Thymus (tissue), 11 donors: ENCODE measurements around the gene QRICH2. TPM values are rescaled to one million over a fixed set of nuclear protein-coding genes. Genes with fewer than 3 reads are reported as not detected.

Experiments used
- DNase-seq, 9 donors: peaks; one replicate each; pipeline ENCODE4 v3.0.0-alpha.2; 2013; ENCODE audit warnings: low spot score in 9 of 9, low read depth in 6 of 9, missing footprints in 1 of 9
- H3K27ac ChIP-seq, 2 donors: one replicate each; pipeline ENCODE4 v1.5.1; 2013; ENCODE audit warnings: control low read depth in 1 of 2, low read depth in 1 of 2, low read length in 1 of 2, mild to moderate bottlenecking in 1 of 2, moderate library complexity in 1 of 2
- H3K27me3 ChIP-seq, 2 donors: one replicate each; pipeline ENCODE4 v1.5.1; 2013; ENCODE audit warnings: low read length in 1 of 2; ENCODE audit not compliant: control insufficient read depth in 2 of 2, insufficient read depth in 1 of 2
- H3K36me3 ChIP-seq, 2 donors: one replicate each; pipeline ENCODE4 v1.5.1; 2013; ENCODE audit warnings: low read length in 1 of 2, mild to moderate bottlenecking in 1 of 2, moderate library complexity in 1 of 2; ENCODE audit not compliant: control insufficient read depth in 2 of 2, insufficient read depth in 2 of 2
- H3K4me1 ChIP-seq, 2 donors: one replicate each; pipeline ENCODE4 v1.5.1; 2013; ENCODE audit warnings: low read length in 2 of 2; ENCODE audit not compliant: control insufficient read depth in 2 of 2, insufficient read depth in 2 of 2
- H3K4me3 ChIP-seq, 2 donors: one replicate each; pipeline ENCODE4 v1.5.1; 2013; ENCODE audit warnings: low read length in 2 of 2, control low read depth in 1 of 2, mild to moderate bottlenecking in 1 of 2
- H3K9me3 ChIP-seq, 2 donors: one replicate each; pipeline ENCODE4 v1.5.1; 2013; ENCODE audit warnings: low read length in 1 of 2, mild to moderate bottlenecking in 1 of 2; ENCODE audit not compliant: control insufficient read depth in 2 of 2, insufficient read depth in 1 of 2
- whole genome bisulfite sequencing: extraction: QIAGEN DNeasy Blood & Tissue Kit; methylation state at CpG from one replicate; pipeline ENCODE4 v1.1.7; 2013; 5-methylcytosine and 5-hydroxymethylcytosine counted together
- polyA plus RNA-seq: library from polyadenylated mRNA; stranded (reverse); fragments of 200-250 nt; gene quantifications from one replicate; pipeline ENCODE4 v1.2.3, GENCODE V29; 2013
- total RNA-seq: library from RNA; stranded (reverse); fragments of 120-200 nt; gene quantifications from one replicate; pipeline ENCODE4 v1.2.4, GENCODE V29; 2013
- donor health status: healthy.

The QRICH2 gene
- total and polyA plus RNA-seq, 2 donors: 1.1 to 7.3 TPM

DNA sequence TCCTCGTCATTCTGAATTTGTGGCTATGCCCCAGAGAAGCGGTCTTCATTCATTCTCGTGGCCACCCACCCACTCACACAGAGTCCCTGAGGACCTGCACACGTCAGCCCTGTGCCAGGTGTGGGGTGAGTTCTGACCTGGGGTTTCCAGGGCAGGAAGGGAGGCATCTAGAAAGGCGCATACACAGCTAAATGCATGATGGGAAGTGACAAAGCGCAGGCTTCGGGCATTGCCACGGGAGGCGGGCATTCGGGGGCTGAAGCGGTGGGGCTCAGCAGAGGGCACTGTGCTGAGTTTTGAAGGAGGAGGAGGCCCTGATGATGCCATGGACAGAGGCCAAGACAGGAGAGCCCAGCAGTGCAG, 32.0 kb downstream of the QRICH2 start:
- 93% methylated on average over 11 of the region's 11 CpGs for WGBS
- no peaks in the 10 kb centered on the region for H3K9me3 ChIP-seq
- peaks cover under 1 to 2% of the 10 kb centered on the region in 2 donors for H3K36me3 ChIP-seq
- no peaks in the 10 kb centered on the region for H3K27me3 ChIP-seq
- peaks cover 20 to 37% of the 10 kb centered on the region in 2 donors for H3K4me1 ChIP-seq
- H3K4me3 ChIP-seq: no peak overlapping the region
- no peak for DNase-seq
- no peak overlapping the region for H3K27ac ChIP-seq

DNA sequence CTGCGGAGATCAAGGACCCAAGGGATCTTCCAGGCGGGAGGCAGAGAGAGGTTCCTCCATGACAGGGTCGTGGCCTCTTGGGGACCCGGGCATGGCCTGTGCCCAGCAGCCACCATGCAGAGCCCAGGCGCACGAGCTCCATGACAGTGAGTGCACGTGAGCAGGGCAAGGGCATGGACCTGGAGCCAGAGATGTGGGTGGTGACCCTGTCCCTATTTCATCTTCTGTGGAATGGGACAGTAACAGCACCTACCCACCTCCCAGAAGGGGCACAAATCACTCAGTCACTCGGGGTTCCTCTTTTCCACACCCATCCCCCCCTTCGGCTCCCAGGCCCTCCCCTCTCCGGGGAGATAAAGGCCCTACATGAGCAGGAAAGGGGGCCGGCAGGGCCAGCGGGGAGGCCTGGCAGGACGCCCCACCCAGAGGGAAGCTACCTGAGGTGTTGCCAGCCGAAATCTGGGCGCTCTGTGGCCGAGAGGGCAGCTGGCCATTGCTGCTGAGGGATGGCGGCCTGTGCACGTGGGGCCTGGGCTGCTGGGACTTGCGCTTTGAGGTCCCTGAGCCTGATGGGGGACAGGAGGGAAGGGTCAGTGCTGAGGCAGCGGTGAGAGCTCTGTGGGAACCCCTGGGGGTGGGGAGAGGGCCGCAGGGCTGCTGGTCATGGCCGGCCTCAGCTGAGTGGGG, 32.6 kb downstream of the QRICH2 start:
- H3K27ac ChIP-seq: no peak overlapping the region
- no peaks in the 10 kb centered on the region for H3K9me3 ChIP-seq
- peaks cover 20 to 42% of the 10 kb centered on the region in 2 donors for H3K4me1 ChIP-seq
- no peaks in the 10 kb centered on the region for H3K27me3 ChIP-seq
- WGBS: 95% methylated on average over 22 of the region's 22 CpGs
- H3K36me3 ChIP-seq: peaks cover 5 to 8% of the 10 kb centered on the region in 2 donors
- no peak overlapping the region for H3K4me3 ChIP-seq
- no peak for DNase-seq

DNA sequence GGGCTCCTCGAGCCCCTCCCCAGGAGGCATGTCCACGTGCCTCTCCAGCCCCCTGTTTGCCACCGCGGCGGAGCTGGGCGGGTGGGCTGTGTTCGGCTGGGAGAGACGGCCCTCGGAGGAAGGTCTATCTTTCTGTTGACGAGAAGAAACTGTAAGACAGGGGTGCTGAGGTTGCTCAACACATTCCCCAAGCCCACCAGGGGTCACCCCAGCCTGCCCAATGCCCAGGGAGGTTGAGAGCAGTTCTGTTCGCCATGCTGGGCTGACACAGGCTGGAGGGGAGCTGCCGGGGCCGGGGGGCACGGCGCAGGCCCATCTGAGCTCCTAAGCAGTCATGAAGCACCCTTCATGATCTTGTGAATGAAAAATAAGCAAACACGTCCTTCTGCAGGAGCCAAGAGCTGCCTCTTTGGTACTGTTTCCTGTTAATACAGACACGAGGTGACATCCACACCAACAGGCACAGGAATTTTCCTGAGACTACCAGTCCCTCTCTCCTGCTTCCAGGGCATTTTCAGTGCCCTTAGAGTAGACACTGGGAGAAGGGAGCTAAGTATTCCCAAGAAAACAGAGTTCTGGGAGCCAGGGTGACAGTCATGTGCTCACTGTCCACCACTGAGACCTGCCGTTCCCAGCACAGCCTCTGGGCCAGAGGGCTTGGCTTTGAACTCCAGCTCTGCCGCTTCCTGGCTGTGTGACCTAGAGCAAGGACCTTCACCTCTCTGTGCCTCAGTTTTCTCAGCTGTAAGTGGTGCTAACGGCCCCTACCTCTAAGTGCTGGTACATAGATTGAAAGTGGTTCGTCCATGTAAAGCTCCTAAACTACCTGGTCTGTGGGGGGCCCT, 33.7 kb downstream of the QRICH2 start:
- peaks cover 20 to 54% of the 10 kb centered on the region in 2 donors for H3K4me1 ChIP-seq
- no peak for DNase-seq
- H3K9me3 ChIP-seq: no peaks in the 10 kb centered on the region
- no peak overlapping the region for H3K4me3 ChIP-seq
- 94% methylated on average over 21 of the region's 21 CpGs for WGBS
- peak overlapping the region in 1 of 2 donors; percentile 26 for H3K27ac ChIP-seq
- H3K27me3 ChIP-seq: no peaks in the 10 kb centered on the region
- peaks cover 13 to 18% of the 10 kb centered on the region in 2 donors for H3K36me3 ChIP-seq

DNA sequence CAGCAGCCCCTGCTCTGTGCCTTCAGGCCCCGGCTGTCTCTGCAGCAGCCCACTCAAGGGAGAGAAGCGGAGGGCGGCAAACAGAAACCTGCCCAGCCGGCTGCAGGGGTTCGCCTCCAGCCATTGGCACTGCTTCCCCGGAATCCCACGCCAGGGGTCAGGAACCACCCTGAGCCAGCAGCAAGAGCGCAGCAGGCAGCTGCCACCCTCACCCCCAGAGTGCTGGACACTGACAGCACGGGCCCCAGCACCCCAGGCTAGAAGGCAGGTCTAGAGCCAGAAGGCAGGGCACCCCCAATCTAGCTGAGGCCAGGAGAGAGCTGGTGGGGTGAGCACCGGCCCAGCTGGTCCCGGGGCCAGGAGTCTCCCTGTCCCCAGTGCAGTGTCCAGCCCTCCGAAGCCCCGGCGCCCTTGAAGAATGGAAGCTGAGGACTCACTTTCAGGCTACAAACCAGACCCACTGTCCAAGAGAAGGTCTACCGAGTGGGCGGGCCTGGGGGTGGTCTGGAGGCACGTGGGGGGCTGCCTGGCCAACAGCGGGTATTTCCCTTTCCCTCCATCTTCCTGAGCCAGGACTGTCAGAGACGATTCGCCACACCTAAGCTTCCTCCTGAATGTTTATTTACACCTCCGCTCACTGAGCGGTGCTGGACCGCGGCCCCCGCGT, 34.5 kb downstream of the QRICH2 start:
- Histone ChIP-seq H3K27me3 (no peaks in the 10 kb centered on the region), H3K27ac (peak overlapping the region; percentile 27 to 78), H3K4me1 (peaks cover 26 to 62% of the 10 kb centered on the region in 2 donors), H3K36me3 (peaks cover 20 to 23% of the 10 kb centered on the region in 2 donors), H3K4me3 (no peak overlapping the region), H3K9me3 (peaks cover 0 to 4% of the 10 kb centered on the region in 2 donors)
- no peak for DNase-seq
- 95% methylated on average over 26 of the region's 26 CpGs for WGBS

DNA sequence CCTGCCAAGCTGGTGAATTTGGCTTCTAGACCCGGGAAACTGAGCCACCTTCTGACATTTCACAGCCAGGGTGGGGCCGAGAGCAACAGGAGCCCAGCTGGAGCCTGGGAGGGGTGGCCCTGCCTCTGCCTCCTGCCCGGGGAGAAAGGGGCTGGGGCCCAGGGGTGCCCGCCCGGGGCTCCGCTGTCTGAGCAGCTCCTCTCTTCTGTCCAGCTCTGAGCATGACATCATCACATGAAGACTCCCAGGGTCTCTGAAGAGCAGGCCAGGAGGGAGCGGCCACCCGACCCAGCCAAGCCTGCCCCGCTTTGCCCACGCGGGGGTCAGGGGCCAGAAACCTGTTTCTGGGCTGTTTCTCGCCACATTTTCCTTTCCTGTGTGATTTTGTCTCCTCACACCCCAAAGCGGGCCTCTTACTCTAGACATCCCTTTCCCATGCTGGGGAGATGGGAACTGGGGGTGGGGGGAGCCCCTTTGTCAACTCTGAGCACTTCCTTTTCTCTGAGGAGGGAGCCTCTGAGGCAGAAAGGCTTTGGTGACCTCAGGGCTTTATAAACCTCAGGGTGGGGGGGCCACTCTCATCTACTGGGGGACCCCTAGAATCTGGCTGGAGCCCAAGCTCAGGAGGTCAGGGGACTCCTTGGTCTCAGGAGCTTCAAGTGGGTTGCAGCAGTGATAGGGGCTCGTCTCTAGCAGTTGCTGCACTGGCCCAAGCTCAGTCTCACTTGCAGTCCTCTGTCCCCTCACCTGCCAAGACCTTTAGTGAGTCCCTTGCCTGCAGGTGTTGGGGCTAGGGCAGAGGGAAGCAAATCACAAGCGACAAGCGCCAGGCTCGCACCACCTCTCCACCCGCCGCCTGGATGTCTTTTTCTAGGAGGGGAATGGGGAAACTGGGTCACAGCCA, 35.3 kb downstream of the QRICH2 start:
- H3K27me3 ChIP-seq: no peaks in the 10 kb centered on the region
- H3K4me1 ChIP-seq: peaks cover 34 to 70% of the 10 kb centered on the region in 2 donors
- peaks cover 26 to 31% of the 10 kb centered on the region in 2 donors for H3K36me3 ChIP-seq
- peak overlapping the region; percentile 78 to 84 for H3K27ac ChIP-seq
- peak overlapping the region; percentile 38 to 44 for H3K4me3 ChIP-seq
- peaks cover 0 to 4% of the 10 kb centered on the region in 2 donors for H3K9me3 ChIP-seq
- 64% methylated on average over 19 of the region's 19 CpGs for WGBS
- peak in 1 of 9 donors; percentile 51 for DNase-seq

DNA sequence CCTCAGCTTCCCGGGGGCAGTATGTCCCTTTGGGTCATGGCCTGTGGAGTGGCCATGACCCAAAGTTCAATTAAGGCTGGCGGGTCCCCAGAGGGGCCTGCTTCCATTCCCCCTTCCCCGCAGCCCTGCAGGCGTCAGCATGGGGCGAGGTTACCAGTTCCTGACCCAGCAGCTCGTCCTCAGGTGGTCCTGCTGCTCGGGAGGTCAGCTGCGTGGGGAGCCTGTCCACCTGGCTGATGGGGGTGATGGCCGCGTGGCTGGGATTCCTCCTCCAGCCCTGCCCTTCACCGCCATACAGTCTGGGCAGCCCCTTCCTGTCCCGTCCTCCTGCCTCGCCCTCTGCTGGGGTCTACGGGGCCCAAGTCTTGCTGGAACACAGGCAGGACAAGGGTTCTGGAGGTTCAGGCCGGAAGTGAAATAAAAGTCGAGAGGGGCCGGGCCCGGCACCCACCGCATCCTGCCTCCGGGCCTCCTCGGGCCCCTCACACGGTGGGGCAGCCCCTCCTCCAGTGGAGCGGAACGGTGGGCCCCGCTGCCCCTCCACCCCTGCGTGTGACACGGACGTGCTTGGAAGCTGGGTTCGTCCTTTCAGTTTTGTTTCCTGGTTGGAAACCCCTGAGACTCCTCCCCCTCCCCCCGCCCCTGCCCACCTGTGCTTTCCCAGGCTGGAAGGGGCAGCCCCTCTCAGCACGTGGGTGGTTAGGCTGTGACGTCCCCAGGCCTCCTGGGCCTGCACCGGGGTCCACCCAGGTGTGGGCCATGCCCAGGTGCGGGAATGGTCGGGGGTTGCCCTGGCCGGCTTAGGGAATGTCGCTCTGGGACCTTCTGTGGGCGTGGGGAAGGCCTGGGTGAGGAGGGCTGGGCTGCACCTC, 36.2 kb downstream of the QRICH2 start:
- Histone ChIP-seq H3K36me3 (peaks cover 26 to 38% of the 10 kb centered on the region in 2 donors), H3K4me1 (peaks cover 42 to 78% of the 10 kb centered on the region in 2 donors), H3K4me3 (peak overlapping the region; percentile 38 to 44), H3K27ac (peak overlapping the region; percentile 78 to 84), H3K27me3 (no peaks in the 10 kb centered on the region), H3K9me3 (peaks cover 0 to 4% of the 10 kb centered on the region in 2 donors)
- 16% methylated on average over 38 of the region's 38 CpGs for WGBS
- DNase-seq: peak in 3 of 9 donors; percentile 51 to 76 (median 59)

DNA sequence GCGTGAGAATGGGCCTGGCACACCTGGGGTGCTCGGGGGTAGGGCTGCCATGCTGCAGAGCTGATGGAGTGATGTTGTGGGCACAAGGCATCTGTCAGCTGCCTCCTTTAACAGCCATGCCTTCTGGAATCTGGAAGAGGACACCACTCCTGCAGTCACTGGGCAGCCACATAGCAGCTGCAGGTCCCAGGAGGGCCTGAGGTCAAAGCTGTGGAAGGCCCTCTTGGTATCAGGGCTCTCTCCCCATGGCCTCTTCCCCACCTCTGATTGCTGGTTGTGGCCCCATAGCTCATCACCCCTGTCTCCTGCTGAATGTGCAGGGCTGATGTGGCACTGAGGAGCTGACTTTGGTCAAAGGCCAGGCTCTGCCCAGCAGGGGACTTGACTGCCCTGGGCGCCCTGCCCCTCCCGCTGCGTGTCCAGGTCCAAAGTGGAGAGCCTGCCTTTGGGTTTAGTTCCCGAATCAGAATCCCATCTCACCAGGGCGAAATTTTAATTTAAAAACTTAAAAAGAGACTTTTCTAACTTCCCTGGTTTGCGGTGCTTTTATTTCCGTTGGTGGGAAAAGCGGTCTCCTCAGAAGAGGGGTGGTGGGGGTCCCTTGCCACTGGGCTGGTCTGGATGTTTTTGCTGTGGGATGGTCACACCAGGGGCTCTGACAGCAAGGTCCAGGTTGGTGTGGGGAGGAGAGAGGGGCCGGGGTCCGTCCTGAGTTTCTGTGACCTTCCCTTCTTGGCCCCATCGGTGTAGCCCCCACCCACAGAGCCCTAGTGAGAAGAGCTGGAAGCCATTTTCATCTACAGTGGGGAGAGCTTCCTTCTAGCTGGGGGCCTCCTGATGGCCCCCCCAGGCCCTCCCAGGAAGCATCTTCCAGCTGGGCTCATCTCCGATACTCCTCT, 37.1 kb downstream of the QRICH2 start:
- peaks cover 26 to 40% of the 10 kb centered on the region in 2 donors for H3K36me3 ChIP-seq
- peak in 1 of 9 donors; percentile 32 for DNase-seq
- H3K27me3 ChIP-seq: no peaks in the 10 kb centered on the region
- peaks cover 46 to 85% of the 10 kb centered on the region in 2 donors for H3K4me1 ChIP-seq
- peaks cover 0 to 4% of the 10 kb centered on the region in 2 donors for H3K9me3 ChIP-seq
- WGBS: 88% methylated on average over 14 of the region's 14 CpGs
- H3K4me3 ChIP-seq: peak overlapping the region in 1 of 2 donors; percentile 44
- peak overlapping the region; percentile 78 to 84 for H3K27ac ChIP-seq
